ENCODE data around the gene FRMD4A.

DNA sequence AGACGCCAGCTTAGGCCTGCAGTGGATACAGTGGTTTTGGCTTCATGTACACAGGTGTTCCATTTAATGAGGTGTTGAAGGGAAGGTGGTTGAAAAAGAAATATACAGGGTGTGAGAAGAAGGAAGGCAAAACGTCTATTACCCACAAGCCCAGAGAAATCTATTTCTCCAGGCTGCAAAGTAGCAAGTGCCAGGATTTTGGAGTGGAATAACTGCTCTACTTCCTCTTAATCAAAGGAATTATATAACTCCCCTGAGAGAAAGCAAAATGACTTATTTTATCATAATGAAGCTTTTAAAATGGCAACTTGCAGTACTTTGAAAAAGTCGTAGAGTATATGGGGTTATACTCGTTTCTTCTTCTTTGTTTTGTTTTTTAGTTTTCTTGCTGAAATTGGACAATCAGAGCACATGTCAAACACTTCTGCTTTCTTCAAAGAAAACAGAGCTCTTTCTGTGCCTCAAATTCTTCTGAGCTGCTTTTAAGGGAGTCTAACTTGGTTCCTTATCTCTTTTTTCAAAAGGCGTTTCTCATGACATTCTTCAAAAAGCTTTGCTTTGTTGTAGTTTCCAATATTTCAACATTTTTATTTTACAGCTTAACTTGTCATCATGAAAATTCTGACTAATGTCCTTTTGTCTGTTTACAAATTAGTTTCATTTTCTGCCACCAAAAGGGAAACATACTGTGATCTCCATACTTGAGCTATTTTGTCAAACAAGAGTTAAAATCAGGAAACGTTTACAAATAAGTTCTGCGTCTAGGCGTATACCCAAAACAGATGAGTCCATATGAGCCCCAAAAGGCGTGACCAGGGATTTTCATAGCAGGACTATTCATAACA, 289.7 kb downstream of the FRMD4A start:
- TF ChIP-seq, protein P1, sequence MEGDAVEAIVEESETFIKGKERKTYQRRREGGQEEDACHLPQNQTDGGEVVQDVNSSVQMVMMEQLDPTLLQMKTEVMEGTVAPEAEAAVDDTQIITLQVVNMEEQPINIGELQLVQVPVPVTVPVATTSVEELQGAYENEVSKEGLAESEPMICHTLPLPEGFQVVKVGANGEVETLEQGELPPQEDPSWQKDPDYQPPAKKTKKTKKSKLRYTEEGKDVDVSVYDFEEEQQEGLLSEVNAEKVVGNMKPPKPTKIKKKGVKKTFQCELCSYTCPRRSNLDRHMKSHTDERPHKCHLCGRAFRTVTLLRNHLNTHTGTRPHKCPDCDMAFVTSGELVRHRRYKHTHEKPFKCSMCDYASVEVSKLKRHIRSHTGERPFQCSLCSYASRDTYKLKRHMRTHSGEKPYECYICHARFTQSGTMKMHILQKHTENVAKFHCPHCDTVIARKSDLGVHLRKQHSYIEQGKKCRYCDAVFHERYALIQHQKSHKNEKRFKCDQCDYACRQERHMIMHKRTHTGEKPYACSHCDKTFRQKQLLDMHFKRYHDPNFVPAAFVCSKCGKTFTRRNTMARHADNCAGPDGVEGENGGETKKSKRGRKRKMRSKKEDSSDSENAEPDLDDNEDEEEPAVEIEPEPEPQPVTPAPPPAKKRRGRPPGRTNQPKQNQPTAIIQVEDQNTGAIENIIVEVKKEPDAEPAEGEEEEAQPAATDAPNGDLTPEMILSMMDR (IDR thresholded peaks at IDR 0.05): no peak
- no peak for TF ChIP-seq POLR2A (IDR thresholded peaks at IDR 0.05)
